Measurements from ENCODE around the gene MFN1.

The MFN1 gene

GRCh38 chr3:179421500-179421899 is 74.0 kb downstream of the MFN1 start:
- H3K27ac ChIP-seq, result no peak overlapping the region
- no peak for DNase-seq (ENCODE audit: low read depth, low spot score)

- no peak overlapping the region for H3K27ac ChIP-seq
- DNase-seq (ENCODE audit: low read depth, low spot score), result no peak
These were observed 77.6 kb downstream of the MFN1 start for GRCh38 chr3:179425075-179425474.

- DNase-seq (ENCODE audit: low read depth, low spot score), result no peak
- H3K27ac ChIP-seq, result peak overlapping the region; percentile 27
These were observed 81.5 kb downstream of the MFN1 start for GRCh38 chr3:179428876-179429548.

DNA sequence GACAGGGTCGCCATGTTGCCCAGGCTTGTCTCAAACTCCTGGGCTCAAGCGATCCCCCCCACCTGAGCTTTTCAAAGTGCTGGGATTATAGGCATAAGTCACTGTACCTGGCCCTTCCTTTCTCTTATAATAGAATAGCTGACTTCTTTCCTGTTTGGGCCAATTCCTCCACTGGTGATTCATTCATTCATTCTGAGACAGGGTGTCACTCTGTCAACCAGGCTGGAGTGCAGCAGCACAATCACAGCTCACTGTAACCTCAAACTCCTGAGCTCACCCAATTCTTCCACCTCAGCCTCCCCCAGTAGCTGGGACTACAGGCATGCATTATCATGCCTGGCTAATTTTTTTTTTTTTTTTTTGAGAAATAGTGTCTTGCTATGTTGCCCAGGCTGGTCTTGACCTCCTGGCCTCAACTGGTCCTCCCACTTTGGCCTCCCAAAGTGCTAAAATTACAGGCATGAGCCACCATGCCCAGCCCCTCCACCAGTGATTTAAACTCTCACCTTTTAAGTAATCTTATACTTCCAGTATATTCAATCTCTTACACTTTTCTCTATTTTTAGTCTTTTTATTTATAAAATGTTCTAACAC is 82.9 kb downstream of the MFN1 start:
- H3K27ac ChIP-seq, result peak overlapping the region; percentile 27
- no peak for DNase-seq (ENCODE audit: low read depth, low spot score)

DNA sequence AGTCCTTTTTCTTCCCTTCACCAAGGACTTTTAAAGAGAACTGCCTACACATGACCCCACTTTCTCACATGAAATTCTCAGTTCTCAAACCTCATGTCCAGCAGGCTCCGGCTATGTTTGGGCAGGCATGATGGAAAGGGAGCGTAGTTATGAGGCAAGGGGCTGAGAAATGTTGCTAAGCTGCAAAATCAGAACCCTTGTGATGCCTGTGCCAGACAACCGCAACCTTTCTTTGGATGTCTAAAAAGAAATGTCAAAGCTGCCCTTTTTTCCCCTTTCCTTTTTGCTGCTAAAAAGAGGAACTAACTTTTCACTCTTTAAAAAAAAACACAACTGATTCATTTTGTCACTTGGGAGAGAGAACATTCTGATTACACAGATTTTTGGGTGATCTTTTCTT is 84.5 kb downstream of the MFN1 start:
- DNase-seq (ENCODE audit: low read depth, low spot score), result no peak
- no peak overlapping the region for H3K27ac ChIP-seq

DNA sequence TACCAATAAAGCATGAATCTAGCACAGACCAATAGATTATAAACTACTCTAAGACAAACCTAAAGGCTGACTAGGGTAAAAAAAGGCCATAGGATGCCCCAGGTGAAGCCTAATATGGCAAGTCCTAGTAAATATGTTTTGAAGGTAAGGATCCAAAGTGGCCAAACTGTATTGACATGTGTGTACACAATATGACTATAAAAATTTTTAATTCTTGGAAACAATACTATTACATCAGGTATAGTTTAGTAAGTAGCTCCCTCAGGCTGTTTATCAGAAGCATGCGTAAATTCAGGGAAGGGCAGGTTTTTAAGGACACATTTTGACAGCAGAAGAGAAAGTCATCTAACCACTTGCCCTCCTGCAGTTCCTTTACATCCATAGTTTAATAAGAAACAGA is 84.9 kb downstream of the MFN1 start:
- DNase-seq (ENCODE audit: low read depth, low spot score), result no peak
- H3K27ac ChIP-seq, result no peak overlapping the region

DNA sequence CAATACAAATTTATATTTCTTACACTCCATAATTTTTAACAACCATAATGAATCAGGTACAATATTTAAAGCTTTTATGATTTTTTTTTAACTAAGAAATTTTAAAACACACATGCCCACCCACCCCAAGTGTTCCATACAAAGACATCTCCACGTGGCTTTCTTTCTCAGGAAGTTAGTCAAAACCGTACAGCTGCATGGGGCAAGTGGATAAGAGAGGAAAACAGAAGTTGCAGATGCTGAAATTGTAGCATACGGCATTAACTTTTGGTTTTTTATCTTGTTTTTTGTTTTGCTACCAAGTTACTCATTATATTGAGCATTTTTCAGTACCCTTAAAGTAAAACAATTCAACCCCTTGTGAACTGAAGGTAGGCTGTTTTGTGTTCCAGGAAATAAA is 89.0 kb downstream of the MFN1 start:
- no peak for DNase-seq (ENCODE audit: low read depth, low spot score)
- no peak overlapping the region for H3K27ac ChIP-seq

DNA sequence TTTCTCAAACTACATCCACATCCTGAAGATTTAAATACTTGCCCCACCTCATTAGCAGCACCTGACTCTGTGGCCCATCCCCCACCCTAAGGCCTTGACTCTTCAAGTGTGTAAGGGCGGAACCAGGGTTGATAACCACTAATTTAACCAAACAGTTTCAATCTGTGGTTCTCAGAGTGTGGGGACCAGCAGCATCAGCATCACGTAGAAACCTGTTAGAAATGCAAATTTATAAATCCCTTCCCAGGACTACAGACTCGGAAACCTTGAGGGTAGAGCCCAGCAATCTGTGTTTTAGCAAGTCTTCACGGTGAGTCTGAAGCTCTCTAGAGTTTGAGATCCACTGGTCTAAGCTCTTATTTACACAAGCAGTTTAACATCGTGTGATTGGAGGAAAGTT is 91.3 kb downstream of the MFN1 start:
- no peak for DNase-seq (ENCODE audit: low read depth, low spot score)
- no peak overlapping the region for H3K27ac ChIP-seq
